GM23248 (cell line): ENCODE measurements around the gene CRTAC1.

Experiments
- EZH2 ChIP-seq: fragments of 200-600 bp; sonication (generic); IDR thresholded peaks from 2 replicates; pipeline ENCODE4 v1.6.1; 2018; ENCODE audit warnings: antibody characterized with exemption, mild to moderate bottlenecking; ENCODE audit not compliant: insufficient read depth, poor library complexity, severe bottlenecking
- EZH2phosphoT487 ChIP-seq: fragments of 200-600 bp; sonication (generic); IDR thresholded peaks from 2 replicates; pipeline ENCODE4 v1.6.1; 2018; ENCODE audit warnings: antibody characterized with exemption, moderate library complexity, mild to moderate bottlenecking, low read depth; ENCODE audit not compliant: insufficient read depth

GRCh38 chr10:98078774-98079173 is 48.4 kb upstream of the CRTAC1 start:
- TF ChIP-seq EZH2, result no peak
- no peak for TF ChIP-seq EZH2phosphoT487
